Sigmoid colon (tissue), 7 donors: ENCODE measurements around the gene MSANTD3. TPM values are rescaled to one million over a fixed set of nuclear protein-coding genes. Genes with fewer than 3 reads are reported as not detected.

ENCODE experiments used
- DNase-seq: peaks from one replicate; pipeline ENCODE4 v3.0.0-alpha.2; 2019
- H3K27ac ChIP-seq, 4 donors: fragments of 200-600 bp; sonication (generic); one replicate each; pipeline ENCODE4 v1.5.1; 2016 to 2019; ENCODE audit warnings: mild to moderate bottlenecking in 1 of 4
- H3K27me3 ChIP-seq, 3 donors: fragments of 200-600 bp; sonication (generic); one replicate each; pipeline ENCODE4 v1.5.1; 2019; ENCODE audit warnings: mild to moderate bottlenecking in 1 of 3
- H3K36me3 ChIP-seq, 4 donors: fragments of 200-600 bp; sonication (generic); one replicate each; pipeline ENCODE4 v1.5.1; 2016 to 2019
- H3K4me1 ChIP-seq, 4 donors: fragments of 200-600 bp; sonication (generic); one replicate each; pipeline ENCODE4 v1.5.1; 2017 to 2019
- H3K4me3 ChIP-seq, 4 donors: fragments of 200-600 bp; sonication (generic); one replicate each; pipeline ENCODE4 v1.5.1; 2017 to 2019; ENCODE audit warnings: mild to moderate bottlenecking in 2 of 4, moderate library complexity in 1 of 4
- H3K9me3 ChIP-seq, 4 donors: fragments of 200-600 bp in 3 of 4; sonication (generic) in 3 of 4; one replicate each; pipeline versions ENCODE4 v1.5.1 to v1.6.1; 2013 to 2019
- CTCF ChIP-seq, 4 experiments: fragments of 450-650 bp in 3 of 4; fragments of 200-600 bp in 1 of 4; IDR thresholded peaks; one replicate each; pipeline ENCODE4 v1.5.1; 2016 to 2019; ENCODE audit warnings: antibody characterized with exemption in 4 of 4, mild to moderate bottlenecking in 3 of 4, moderate library complexity in 2 of 4
- EP300 ChIP-seq, 4 donors: sonication (generic); formaldehyde crosslinking; IDR thresholded peaks; one replicate each; pipeline ENCODE4 v1.6.1; 2017; ENCODE audit warnings: antibody characterized with exemption in 4 of 4
- POLR2A ChIP-seq, 2 donors: fragments of 450-650 bp; IDR thresholded peaks; one replicate each; pipeline ENCODE4 v1.6.1; 2016; ENCODE audit warnings: antibody characterized with exemption in 2 of 2, mild to moderate bottlenecking in 2 of 2, moderate library complexity in 2 of 2
- POLR2AphosphoS5 ChIP-seq, 4 donors: sonication (generic); formaldehyde crosslinking; IDR thresholded peaks; one replicate each; pipeline ENCODE4 v1.6.1; 2017; ENCODE audit warnings: antibody characterized with exemption in 4 of 4
- WGBS, 2 donors: extraction: QIAGEN DNeasy Blood & Tissue Kit; methylation state at CpG; one replicate each; pipeline ENCODE4 v1.1.7; 2013; 5-methylcytosine and 5-hydroxymethylcytosine counted together
- intact Hi-C: fragments of 100-400 bp; cut with DNase I; formaldehyde crosslinking; loops from one replicate; pipeline ENCODE4 v1.15.1; 2023
- polyA plus RNA-seq, 3 donors: library from polyadenylated mRNA; stranded (reverse); fragments of 200-250 nt; gene quantifications; one replicate each; pipeline ENCODE4 v1.2.3, GENCODE V29; 2013
- total RNA-seq, 4 donors: library from RNA; depleted of rRNA; stranded (reverse); fragments of >200 nt; gene quantifications; one replicate each; pipeline ENCODE4 v1.1.0, GENCODE V29; 2016
- donor health status: healthy with polysubstance abuse.
- donor health status: Bipolar disorder and iron deficiency.
- donor health status: healthy.

Gene MSANTD3
- total and polyA plus RNA-seq, 7 donors, result 9.2 to 41.8 (median 25.2) TPM

GRCh38 chr9:100396769-100397168 lies 30.2 kb upstream of the MSANTD3 start:
- no peak for DNase-seq
- TF ChIP-seq EP300 (IDR thresholded peaks at IDR 0.05) (no peak), CTCF (IDR thresholded peaks at IDR 0.05) (no peak), POLR2AphosphoS5 (IDR thresholded peaks at IDR 0.05) (no peak), POLR2A (IDR thresholded peaks at IDR 0.05) (no peak)
- no peaks in the 10 kb centered on the region for H3K9me3 ChIP-seq
- H3K4me1 ChIP-seq, result no peaks in the 10 kb centered on the region
- H3K4me3 ChIP-seq, result no peak overlapping the region
- no peak overlapping the region for H3K27ac ChIP-seq
- intact Hi-C loops, result no loop called here
- H3K27me3 ChIP-seq, result no peaks in the 10 kb centered on the region
- WGBS, 2 donors, result 95 to 98% methylated on average over 9 of the region's 9 CpGs
- no peaks in the 10 kb centered on the region for H3K36me3 ChIP-seq

GRCh38 chr9:100397529-100398266 lies 29.2 kb upstream of the MSANTD3 start:
- no peaks in the 10 kb centered on the region for H3K4me1 ChIP-seq
- H3K4me3 ChIP-seq, result no peak overlapping the region
- H3K36me3 ChIP-seq, result no peaks in the 10 kb centered on the region
- TF ChIP-seq POLR2A (IDR thresholded peaks at IDR 0.05) (no peak), POLR2AphosphoS5 (IDR thresholded peaks at IDR 0.05) (no peak), CTCF (IDR thresholded peaks at IDR 0.05) (no peak), EP300 (IDR thresholded peaks at IDR 0.05) (no peak)
- no peaks in the 10 kb centered on the region for H3K9me3 ChIP-seq
- no peak overlapping the region for H3K27ac ChIP-seq
- DNase-seq, result no peak
- WGBS, 2 donors, result 74 to 86% methylated on average over 3 of the region's 3 CpGs
- intact Hi-C loops, result no loop called here
- H3K27me3 ChIP-seq, result no peaks in the 10 kb centered on the region

- no peaks in the 10 kb centered on the region for H3K27me3 ChIP-seq
- TF ChIP-seq POLR2AphosphoS5 (IDR thresholded peaks at IDR 0.05) (no peak), POLR2A (IDR thresholded peaks at IDR 0.05) (no peak), EP300 (IDR thresholded peaks at IDR 0.05) (no peak), CTCF (IDR thresholded peaks at IDR 0.05) (no peak)
Measured at GRCh38 chr9:100401042-100401441, 25.9 kb upstream of the MSANTD3 start.

GRCh38 chr9:100406962-100407361 lies 20.0 kb upstream of the MSANTD3 start:
- H3K9me3 ChIP-seq, result no peaks in the 10 kb centered on the region
- no peaks in the 10 kb centered on the region for H3K36me3 ChIP-seq
- no peak for DNase-seq
- intact Hi-C loops, result no loop called here
- no peaks in the 10 kb centered on the region for H3K27me3 ChIP-seq
- WGBS, 2 donors, result 97% methylated on average over 1 of the region's 1 CpG
- H3K4me1 ChIP-seq, result peaks cover 0 to 7% (median under 1%) of the 10 kb centered on the region in 4 donors
- no peak overlapping the region for H3K27ac ChIP-seq
- TF ChIP-seq EP300 (IDR thresholded peaks at IDR 0.05), result no peak
- TF ChIP-seq CTCF (IDR thresholded peaks at IDR 0.05), result no peak
- no peak for TF ChIP-seq POLR2AphosphoS5 (IDR thresholded peaks at IDR 0.05)
- no peak for TF ChIP-seq POLR2A (IDR thresholded peaks at IDR 0.05)
- no peak overlapping the region for H3K4me3 ChIP-seq

More at GRCh38 chr9:100401042-100401441, 25.9 kb upstream of the MSANTD3 start:
- Histone ChIP-seq H3K27ac (no peak overlapping the region), H3K4me1 (no peaks in the 10 kb centered on the region), H3K9me3 (no peaks in the 10 kb centered on the region), H3K4me3 (no peak overlapping the region), H3K36me3 (no peaks in the 10 kb centered on the region)
- intact Hi-C loops, result no loop called here
- WGBS, 2 donors, result 88 to 94% methylated on average over 1 of the region's 1 CpG
- no peak for DNase-seq
